Upper lobe of left lung (tissue), 4 donors: ENCODE measurements around the gene CREB1.

Source experiments
- POLR2A ChIP-seq, 4 donors: fragments of 450-650 bp; IDR thresholded peaks; one replicate each; pipeline ENCODE4 v1.5.1; 2016 to 2017; ENCODE audit warnings: antibody characterized with exemption in 4 of 4, mild to moderate bottlenecking in 2 of 4
- TF ChIP-seq, protein P1 (sequence below), 6 experiments: fragments of 450-650 bp in 4 of 6; fragments of 200-600 bp in 2 of 6; sonication (generic) in 2 of 6; IDR thresholded peaks; one replicate each; pipeline ENCODE4 v1.5.1; 2016 to 2019; ENCODE audit warnings: antibody characterized with exemption in 6 of 6

DNA sequence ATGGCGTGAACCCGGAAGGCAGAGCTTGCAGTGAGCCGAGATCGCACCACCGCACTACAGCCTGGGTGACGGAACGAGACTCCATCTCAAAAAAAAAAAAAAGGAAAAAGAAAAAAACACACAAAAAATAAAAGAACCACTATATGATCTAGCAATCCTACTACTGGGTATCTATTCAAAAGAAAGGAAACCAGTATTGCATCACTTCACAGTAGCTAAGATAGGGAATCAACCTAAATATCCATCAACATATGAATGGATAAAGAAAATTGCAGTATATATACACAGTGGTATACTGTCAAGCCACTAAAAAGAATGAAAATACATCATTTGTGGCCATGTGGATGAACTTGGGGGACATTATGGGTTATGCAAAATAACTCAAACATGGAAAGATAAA is 57.5 kb downstream of the CREB1 start:
- TF ChIP-seq POLR2A (IDR thresholded peaks at IDR 0.05): no peak
- TF ChIP-seq, protein P1, sequence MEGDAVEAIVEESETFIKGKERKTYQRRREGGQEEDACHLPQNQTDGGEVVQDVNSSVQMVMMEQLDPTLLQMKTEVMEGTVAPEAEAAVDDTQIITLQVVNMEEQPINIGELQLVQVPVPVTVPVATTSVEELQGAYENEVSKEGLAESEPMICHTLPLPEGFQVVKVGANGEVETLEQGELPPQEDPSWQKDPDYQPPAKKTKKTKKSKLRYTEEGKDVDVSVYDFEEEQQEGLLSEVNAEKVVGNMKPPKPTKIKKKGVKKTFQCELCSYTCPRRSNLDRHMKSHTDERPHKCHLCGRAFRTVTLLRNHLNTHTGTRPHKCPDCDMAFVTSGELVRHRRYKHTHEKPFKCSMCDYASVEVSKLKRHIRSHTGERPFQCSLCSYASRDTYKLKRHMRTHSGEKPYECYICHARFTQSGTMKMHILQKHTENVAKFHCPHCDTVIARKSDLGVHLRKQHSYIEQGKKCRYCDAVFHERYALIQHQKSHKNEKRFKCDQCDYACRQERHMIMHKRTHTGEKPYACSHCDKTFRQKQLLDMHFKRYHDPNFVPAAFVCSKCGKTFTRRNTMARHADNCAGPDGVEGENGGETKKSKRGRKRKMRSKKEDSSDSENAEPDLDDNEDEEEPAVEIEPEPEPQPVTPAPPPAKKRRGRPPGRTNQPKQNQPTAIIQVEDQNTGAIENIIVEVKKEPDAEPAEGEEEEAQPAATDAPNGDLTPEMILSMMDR (IDR thresholded peaks at IDR 0.05): no peak
